CD4-positive, alpha-beta T cell treated with Interleukin-17A for 4 hours (primary cell): ENCODE measurements around the gene FRMD5.

Source experiments
- DNase-seq: peaks from one replicate; pipeline ENCODE4 v3.0.0-alpha.2; 2020; ENCODE audit warnings: mixed read lengths

FRMD5 gene

DNA sequence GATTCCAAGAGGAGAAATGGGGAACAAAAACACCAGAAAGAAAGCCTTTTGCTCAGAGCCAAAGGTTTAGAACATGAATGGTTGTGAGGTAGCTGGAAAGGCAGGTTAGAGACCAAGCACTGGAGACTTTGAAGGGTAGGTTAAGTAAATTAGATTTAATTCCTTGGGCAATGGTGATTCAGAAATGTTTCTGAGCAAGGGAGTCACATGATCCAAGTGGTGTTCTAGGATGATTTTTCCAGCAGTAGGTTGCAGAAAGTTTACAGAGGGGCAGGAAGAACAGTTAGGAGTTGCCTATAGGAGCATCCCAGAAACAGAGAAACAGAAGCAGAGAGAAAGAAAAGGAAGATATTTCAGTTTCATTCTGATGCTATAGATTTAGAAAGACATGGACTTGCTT is 228.4 kb downstream of the FRMD5 start:
- DNase-seq, result no peak

DNA sequence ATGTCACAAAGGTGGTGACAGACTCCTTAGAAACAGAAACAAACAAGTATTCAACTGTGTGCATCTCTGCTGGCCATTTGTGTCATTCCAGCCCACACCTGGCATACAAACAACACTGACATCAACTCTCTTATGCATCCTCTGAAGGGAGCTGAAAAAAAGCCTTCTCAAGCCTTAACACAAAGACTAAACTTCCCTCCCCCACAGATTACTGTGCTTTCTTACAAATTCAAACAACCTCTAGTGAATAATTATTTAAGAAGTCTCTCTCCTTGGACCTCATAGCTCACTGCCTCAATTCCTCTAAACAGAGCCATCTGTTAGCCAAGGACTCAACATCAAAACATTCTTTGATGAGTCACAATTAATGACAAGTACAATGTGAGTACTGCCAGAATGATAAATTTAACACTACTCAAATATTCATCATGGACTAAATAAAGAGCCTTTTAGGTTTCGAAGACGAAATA is 236.2 kb downstream of the FRMD5 start:
- DNase-seq, result no peak

DNA sequence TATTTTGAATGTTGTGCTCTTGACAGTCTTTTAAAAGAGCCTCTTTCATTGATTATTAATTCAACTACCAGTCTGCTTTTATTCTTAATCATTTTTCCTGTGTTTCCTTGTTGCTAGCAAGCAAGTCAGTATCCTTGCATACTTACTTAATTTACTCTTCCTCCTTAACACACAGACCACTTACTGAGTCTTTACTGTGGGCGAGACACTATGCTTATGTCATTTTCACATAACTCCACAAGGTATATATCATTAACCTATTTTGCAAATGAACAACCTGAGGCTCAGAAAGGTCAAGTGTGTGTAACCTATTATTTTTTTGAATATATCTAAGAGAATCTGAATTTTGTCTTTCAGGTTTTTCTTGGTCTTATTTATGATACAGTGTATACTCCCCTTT is 237.3 kb downstream of the FRMD5 start:
- DNase-seq, result no peak

DNA sequence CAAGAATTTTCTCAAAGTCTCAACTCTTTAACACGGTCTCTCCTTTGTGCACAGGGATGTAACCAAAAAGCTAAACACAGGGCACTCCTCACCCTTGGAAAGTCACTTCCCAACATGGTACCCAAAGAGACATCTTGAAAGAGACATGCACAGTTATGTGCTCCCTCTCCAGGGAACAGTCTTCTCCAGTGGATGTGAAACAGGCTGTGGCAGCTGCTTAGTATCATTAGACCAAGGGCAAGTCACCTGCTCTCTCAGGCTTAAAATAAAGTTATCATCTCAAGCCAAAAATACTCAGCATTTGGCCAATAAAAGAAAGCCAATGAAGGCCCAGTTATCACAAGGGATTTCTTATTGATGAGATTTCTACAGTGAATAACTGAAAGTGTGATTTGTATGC is 239.9 kb downstream of the FRMD5 start:
- DNase-seq, result no peak

DNA sequence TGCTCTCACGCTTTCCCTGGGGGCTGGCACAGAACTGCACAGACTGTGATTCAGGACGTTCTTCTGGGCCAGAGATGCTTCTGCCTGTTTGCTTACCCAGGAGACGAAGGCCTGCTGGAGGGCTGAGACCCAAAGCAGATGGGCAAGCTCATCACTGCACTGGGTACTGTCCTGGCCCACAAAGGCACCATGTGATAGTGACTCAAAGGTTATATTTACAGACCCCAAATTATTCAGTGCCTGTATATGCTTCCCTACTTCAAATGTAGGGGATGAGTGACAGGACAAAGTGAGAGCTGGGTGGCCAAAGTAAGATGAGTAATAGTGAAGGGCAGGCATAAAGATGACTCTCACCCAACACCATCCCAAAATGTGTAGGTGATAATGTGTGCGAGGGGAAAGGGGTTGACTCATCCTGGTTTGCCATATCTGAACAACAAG is 240.9 kb downstream of the FRMD5 start:
- no peak for DNase-seq

DNA sequence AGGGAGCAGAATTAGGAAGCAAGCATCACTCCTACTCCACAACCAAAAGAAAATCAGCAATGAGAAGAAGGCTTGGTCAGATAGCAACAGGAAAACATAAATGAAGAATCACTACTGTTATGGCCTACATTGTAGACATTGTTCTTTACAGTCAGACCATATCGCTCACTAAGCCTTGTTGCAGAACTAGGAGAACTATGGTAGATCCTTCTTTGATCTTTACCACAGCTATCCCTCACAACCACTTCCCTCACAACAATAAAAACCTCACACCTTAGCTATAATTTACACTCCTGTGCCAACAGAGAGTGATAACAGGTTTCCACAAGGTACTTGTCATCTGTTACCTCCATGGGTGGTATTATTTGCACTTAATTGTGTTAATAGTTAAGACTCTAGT is 241.7 kb downstream of the FRMD5 start:
- DNase-seq, result no peak

DNA sequence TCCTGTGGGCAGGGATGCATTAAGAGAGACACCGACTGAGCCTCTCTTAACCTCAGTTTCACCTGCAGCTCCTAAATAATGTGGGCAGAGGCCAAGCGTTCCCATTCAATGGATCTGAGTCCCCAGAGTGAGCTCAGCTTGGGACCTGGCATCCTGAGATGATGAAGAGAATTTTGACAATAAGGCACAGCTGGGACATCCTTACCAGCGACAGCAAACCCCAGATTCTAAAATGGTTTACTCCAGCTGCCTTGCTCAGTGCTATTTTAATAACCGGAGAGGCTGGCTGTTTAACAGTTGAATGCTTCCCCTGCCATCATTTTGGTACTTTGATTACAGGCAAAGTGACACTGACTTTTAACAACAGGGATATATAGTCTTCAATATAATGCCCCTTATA is 244.5 kb downstream of the FRMD5 start:
- DNase-seq, result no peak

DNA sequence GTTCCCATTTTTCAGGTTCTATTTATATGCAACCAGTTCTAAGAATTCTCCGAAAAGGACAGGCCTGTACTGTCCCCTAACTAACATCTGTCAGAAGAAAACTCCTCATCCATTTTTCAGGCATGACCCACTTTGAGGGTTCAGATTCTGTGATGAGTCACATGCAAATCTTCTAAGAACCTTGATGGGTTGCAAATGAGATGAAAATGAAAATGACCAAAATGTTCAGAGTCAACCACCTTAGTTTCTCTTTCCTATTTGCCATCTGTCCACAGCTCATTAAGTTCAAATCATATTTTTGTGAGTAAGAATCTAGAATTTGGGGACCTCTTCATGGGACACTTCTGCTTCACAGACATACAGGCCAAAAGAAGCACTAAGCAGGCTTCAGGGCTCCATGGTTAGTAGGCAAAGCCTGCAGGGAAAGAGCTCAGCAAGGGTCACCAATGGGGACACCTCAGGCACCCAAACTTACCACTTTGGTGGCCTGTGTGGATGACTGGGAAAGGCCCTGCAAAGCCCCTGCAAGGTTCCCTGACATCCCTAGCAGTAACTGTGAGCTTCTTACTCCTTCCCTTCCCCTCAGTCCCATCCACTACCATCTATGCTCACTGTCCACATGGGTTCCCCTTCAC is 246.3 kb downstream of the FRMD5 start:
- DNase-seq, result no peak

DNA sequence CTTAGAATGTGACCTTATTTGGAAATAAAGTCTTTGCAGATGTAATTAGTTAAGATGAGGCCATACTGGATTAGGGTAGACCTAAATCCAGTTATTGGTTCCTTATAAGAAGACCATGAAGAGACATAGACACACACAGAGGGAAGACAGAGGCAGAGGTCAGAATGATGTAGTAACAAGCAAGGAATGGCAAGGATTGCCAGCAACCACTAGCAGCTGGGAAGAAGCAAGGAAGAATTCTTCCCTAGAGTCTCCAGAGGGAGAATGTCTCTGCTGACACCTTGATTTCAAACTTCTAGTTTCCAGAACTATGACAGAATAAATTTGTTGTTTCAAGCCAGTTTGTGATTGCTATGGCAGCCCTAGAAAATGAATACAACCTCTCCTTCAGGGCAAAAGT is 251.6 kb downstream of the FRMD5 start:
- DNase-seq, result no peak

DNA sequence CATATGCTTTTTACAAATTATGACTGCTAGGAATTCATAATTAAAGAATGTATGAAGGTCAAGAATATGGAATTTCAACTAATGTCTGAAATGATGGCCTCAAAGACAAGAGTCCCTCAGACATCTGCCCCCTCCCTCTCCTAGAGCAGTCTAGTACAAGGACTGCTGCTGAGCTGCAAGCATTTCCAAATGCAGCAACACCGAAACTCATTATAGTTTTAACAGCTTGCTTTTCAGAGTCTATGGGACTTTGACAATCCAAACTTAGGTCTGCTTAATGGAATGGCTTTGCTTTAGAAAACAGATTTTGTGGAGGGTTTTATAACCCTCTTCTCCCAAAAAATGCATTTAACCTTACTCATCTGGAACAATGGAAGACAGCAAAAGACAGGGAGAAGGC is 252.9 kb downstream of the FRMD5 start:
- DNase-seq, result no peak

DNA sequence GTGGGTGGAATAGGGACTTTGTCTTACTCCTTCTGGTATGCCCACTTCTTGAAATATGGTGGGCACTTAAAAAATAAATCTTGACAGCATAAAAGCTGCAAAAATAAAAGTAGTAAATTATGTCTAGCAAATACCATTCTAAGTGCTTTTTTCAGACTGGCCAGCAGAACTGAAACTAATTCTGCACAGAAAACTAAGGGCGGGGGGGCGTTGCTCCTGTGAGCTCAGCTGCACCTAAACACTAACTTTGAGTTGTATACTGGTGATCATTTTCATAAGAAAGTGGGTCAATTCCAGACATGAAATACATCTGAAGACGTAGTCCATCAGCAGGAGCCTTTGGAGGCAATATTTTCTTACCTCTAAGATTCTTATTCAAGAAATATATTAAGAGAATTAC is 253.5 kb downstream of the FRMD5 start:
- DNase-seq, result no peak

DNA sequence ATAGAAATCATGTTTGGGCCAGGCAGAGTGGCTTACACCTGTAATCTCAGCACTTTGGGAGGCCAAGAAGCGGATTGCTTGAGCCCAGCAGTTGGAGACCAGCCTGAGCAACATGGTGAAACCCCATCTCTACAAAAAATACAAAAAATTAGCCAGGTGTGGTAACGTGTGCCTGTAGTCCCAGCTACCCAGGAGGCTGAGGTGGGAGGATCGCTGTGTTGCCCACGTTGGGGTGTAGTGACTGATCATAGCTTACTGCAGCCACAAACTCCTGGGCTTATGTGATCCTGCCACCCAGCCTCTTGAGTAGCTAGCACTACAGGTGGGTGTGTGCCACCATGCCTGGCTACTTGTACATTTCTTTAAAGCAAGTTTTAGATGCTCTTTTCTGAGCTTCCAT is 254.0 kb downstream of the FRMD5 start:
- DNase-seq, result no peak

DNA sequence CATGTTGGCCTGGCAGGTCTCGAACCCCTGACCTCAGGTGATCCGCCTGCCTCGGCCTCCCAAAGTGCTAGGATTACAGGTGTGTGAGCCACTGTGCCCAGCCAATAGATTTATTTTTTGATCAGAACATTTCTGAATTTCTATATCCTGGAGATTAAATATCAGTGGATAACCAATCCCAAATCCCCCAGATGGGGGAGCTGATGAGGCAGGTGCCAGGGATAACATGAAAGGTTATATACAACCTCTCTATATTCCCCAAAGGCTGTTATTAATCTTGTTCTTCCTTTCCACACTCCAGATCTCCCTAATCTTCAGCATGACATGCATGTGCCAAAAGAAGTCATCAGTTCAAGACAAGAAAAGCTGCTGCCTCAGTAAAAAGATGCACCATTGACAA is 256.0 kb downstream of the FRMD5 start:
- no peak for DNase-seq

DNA sequence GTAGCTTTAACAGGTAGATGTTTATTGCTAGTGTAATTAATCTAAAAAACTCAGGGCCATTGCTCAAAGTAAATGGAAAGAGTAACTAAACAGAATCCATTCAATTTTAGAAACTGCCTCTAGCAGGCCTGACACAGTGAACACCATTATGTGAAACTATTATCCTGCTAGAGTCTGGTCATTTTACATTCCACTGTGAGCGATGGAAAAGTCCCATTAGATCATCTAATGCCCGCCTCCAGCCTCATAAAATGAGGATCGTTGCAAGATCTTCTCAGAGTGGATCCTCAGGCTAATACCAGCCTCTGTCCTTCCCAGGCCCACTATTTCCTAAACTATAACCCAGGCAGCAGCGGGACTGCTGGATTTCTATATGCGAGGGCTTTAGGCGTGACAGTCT is 260.6 kb downstream of the FRMD5 start:
- DNase-seq, result no peak

DNA sequence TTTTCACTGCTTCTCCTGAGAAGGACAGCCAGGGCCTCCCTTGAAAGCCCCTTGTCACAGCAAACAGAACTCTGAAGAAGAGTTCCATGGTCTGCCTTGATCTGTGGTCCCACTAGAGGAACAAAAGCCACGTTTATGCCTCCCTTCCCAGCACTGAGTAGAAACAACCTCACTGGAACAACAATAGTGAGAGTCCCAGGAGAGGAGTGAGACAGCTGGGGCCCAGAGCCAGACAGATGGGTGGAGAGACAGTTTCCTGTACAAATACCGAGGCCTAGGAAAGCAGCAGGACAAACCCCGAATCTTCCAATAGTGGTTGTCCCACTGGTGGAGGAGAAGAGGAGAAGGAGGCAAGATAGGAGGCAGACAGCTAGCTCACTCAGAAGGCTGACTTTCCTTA is 262.2 kb downstream of the FRMD5 start:
- DNase-seq, result no peak

DNA sequence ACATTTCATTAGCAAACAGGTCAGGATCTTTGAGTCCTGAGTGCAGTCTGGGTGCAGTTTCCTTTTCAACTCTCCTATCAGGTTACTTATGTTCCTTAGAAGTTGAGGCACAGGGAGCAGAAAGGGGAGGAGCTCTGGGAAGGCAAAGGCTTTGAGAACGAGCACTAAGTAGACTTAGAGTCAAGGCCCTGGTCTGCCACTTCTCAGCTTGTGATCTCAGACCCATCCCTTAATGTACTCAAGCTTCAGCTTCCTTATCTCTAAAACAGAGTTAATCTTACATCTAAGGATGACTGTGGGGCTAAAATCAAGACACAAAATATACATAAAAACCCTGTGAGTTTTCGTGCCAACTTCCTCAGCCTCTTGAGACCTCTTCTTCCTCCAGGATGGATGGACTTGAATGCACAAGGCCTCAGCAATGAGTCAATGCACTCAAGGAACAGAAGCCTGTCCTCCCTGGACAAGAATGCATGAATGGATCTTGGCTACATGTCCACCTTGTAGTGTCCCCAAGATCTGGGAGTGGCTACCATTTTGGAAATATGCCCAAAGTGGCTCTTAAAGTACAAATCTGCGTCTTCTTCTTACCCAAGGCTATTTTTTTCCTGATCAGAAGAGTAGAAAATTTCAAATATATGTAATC is 263.2 kb downstream of the FRMD5 start:
- DNase-seq, result no peak

DNA sequence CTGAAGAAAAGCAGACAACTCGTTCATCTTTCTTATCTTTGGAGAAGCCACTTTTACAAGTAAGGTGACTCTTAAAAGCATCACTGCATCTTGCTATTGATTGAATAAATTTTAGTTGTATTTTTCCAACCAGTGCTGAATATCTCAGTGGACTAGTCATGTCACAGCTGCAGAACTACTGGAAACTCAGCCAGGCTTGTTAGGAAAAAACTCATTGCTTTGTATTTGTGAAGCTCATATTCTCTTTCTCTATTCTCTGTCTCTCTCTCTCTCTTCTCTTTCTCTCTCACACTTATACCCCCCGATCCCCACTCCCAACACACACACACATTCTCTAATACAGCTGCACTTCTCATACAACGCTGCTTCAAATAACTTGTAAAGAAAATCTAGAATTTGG is 264.0 kb downstream of the FRMD5 start:
- DNase-seq, result no peak

DNA sequence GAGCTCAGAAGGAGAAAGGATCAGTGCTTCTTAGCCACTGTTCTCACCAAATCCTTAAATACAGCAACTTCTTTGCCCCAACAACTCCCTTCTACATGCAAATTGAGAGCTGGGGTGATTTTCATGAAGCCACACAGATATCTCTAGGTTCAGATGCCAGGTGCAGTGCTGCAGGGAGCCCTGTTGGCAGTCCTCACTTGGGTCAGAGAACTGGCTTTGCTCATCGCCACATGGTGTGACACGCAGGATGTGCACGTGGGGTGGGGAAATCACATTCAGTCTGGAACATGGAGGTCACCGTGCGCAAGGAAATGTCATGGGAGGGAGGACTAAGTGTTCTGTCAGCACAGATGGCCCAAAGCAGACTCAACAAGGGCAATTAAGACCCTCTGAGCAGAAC is 264.5 kb downstream of the FRMD5 start:
- DNase-seq, result no peak

DNA sequence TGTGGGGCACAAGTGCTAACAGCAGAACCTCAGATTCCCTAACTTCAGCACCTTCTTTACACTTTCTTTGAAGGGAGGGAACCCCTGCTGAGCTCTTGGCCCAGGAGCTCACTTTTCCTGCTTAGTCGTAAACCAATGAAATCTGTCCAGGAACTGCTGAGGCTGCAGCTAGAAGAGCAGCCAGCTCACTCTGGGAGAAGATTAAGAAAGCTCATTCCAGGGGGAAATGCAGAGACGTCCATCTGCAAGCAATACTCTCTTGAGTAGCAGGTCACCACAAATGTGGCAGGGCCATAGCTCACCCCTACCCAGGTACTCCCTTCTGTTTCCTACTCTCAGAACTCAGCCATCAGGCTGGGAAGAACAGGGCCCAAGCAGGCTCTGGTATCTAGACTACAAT is 265.0 kb downstream of the FRMD5 start:
- DNase-seq, result no peak

DNA sequence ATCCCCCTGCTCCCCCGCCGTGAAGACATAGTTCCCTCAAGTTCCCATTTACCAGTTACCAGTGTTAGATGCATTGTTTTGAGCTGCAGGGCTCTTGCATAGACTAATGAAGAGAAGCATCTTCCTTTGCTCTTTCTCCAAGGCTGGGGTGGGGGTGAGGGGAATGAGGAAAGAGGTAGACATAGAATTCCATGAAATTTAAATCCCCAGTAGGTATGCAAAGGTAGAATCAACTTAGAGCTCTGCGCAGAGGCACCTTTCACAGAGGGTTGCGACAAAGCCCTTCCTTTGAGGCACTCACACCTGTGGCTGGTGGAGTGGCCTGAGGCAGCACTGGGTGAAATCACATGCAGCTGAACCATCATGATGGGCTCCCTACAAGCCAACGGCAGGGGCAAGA is 266.9 kb downstream of the FRMD5 start:
- no peak for DNase-seq

DNA sequence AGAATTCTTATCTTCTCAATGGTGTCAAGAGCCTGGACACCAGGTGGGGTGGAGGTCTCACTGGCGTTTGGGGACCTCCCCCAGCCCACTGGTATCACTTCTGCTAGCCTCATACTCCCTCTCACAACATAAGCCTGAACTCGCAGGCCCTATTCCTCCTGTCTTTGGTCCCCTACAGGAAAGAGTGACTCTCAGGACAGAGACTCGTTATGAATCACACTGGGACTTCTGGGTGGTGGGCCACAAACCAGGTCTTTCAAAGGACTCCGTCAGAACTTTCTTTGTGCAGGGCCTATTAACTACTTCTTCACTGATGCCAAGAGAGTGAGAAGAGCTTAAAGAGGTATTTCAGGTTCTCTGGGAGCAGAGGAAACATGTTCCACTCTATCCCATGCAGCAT is 267.9 kb downstream of the FRMD5 start:
- no peak for DNase-seq

DNA sequence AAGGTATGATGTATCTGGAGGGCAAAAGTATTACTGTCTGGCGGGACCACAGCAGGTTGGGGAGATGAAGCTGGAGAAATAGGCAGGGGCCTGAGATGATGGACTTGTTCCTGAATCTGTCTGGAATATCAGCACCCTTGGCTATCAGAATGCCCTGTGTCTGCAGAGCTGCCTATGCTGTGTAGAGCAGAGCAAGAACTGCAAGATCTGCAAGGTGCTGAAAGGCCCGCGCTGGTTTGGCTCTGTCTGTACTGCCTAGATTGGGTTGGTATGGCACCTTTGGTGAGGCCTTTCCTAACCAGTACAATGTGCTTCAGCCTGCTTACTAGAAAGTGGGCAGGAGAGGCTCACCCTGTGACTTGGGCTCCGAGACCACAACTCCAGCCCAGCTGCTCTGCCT is 271.5 kb downstream of the FRMD5 start:
- no peak for DNase-seq

DNA sequence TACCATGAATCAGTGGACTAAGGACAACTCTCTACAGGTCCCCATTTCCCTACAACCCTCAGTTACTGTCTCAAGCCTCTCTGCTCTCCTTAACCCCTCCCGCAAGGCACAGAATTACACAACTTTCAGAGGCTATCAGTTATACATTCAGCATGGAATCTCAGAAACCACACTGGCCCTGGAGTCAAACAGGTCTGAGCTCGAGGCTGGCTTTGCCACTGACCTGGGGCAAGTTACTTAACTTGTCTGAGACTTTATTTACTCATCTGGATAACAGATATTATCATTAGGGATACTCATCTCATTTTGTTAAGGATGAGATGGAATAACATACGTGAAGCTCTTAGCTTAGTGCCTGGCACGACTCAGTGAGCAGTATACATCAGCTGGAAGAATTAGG is 273.1 kb downstream of the FRMD5 start:
- no peak for DNase-seq

DNA sequence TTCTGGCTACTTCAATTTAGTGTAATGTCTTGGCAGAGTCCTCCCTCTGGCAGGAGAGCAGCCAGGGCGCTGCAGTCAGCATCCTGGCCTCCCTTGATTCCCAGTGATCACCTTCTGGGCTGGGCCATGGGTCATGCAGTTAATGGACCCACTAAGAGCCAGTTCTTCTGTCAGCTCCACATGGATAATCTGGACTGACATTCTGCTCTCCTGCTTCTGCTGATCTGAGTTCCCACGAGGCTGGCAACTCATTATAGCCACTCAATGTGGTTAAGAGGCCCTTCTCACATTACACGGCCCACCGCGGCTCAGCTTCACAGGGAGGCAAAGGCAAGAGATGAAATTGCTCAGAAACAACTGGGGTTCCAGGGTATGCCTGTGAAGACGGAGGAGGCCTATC is 274.3 kb downstream of the FRMD5 start:
- DNase-seq, result no peak

DNA sequence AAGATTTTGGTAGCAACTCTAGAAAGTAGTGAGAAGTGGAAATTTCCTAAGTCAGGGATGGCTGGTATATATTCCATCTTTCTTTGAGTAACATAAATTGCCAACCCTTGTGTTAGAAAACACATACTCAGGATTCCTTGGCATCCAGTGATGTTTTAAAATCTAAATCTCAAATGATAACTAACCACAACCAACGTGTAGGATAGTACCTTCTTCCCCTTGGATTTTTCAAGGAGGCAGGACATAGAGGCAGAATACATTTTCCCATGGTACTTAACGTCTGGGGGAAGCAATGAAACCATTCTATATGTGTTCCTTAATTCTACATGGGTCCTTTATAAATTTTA is 274.8 kb downstream of the FRMD5 start:
- no peak for DNase-seq
